K562 (cell line): ENCODE measurements around the gene TPMT. TPM values are rescaled to one million over a fixed set of nuclear protein-coding genes. Genes with fewer than 3 reads are reported as not detected.
A peak's percentile ranks its signal among the peaks of the same experiment; 100 is the strongest.

Experiments
- ATF7 ChIP-seq: fragments of 450-650 bp; IDR thresholded peaks from 2 replicates; pipeline ENCODE4 v1.7.1; 2014; ENCODE audit warnings: mild to moderate bottlenecking, moderate library complexity
- EP300 ChIP-seq: IDR thresholded peaks from 2 replicates; pipeline ENCODE4 v1.6.1; 2012; ENCODE audit warnings: low read length, improper control_type of control experiment
- ETV1 ChIP-seq: fragments of 450-650 bp; conservative IDR thresholded peaks from 2 replicates; pipeline ENCODE4 v1.6.1; 2016; ENCODE audit warnings: missing genetic modification characterization, control low read depth, low read depth, missing compliant biosample characterization
- ETV6 ChIP-seq, 3 experiments: fragments of 150-350 bp in 1 of 3; sonication (generic) in 1 of 3; formaldehyde crosslinking in 1 of 3; IDR thresholded peaks; 2 replicates each; pipeline versions ENCODE4 v1.6.1 to v1.8.0; 2014 to 2022; ENCODE audit warnings: borderline replicate concordance in 2 of 3, low read depth in 2 of 3, antibody characterized with exemption in 1 of 3, low read length in 1 of 3, mild to moderate bottlenecking in 1 of 3, missing genetic modification reagents in 1 of 3
- LARP7 ChIP-seq: fragments of 450-650 bp; IDR thresholded peaks from 2 replicates; pipeline ENCODE4 v1.6.1; 2016
- MEIS2 ChIP-seq: fragments of 450-650 bp; IDR thresholded peaks from 2 replicates; pipeline ENCODE4 v1.6.1; 2014; ENCODE audit warnings: mild to moderate bottlenecking; ENCODE audit not compliant: partially characterized antibody
- MXI1 ChIP-seq: IDR thresholded peaks from 2 replicates; pipeline ENCODE4 v1.6.1; 2011; ENCODE audit warnings: low read depth, mild to moderate bottlenecking, improper control_type of control experiment, low read length
- NEUROD1 ChIP-seq: fragments of 150-350 bp; IDR thresholded peaks from 2 replicates; pipeline ENCODE4 v1.6.1; 2014; ENCODE audit warnings: borderline replicate concordance, low read length, low read depth; ENCODE audit not compliant: partially characterized antibody
- NFATC3 ChIP-seq: fragments of 450-650 bp; IDR thresholded peaks from 2 replicates; pipeline ENCODE4 v1.6.1; 2017; ENCODE audit warnings: mild to moderate bottlenecking
- RCOR1 ChIP-seq, 2 experiments: IDR thresholded peaks; 2 replicates each; pipeline ENCODE4 v1.6.1; 2012; ENCODE audit warnings: low read depth in 2 of 2, low read length in 2 of 2, borderline replicate concordance in 1 of 2, improper control_type of control experiment in 1 of 2
- STAG1 ChIP-seq: sonication (generic); formaldehyde crosslinking; IDR thresholded peaks from 2 replicates; pipeline ENCODE4 v1.5.0; 2020; ENCODE audit warnings: missing genetic modification reagents, borderline replicate concordance
- polyA plus RNA-seq, 8 experiments: library from polyadenylated mRNA; depleted of rRNA in 4 of 8; stranded (reverse) in 5 of 8; unstranded in 3 of 8; fragments of >200 nt; fragmentation: Nextera tagmentation in 2 of 8; fragmentation: Illumina TruSeq in 1 of 8; extraction: Ambion mirVana in 2 of 8; extraction: Trizol in 1 of 8; gene quantifications; 2 replicates each; pipeline versions ENCODE4 v1.2.1 to v1.2.3, GENCODE V29; 2011 to 2014; ENCODE audit warnings: inconsistent platforms in 1 of 8, missing spikeins in 1 of 8
- total RNA-seq, 7 experiments: library from RNA; depleted of rRNA in 6 of 7; stranded (reverse); fragments of >200 nt in 6 of 7; fragmentation: Illumina TruSeq in 2 of 7; extraction: Trizol in 2 of 7; gene quantifications; 2 replicates each; pipeline versions ENCODE4 v1.2.1 to v1.2.3, GENCODE V29; 2011 to 2021; ENCODE audit warnings: low replicate concordance in 1 of 7
- TF ChIP-seq, protein P1 (sequence below), 2 experiments: fragments of 450-650 bp; formaldehyde crosslinking in 1 of 2; IDR thresholded peaks; 2 replicates each; pipeline versions ENCODE4 v1.4.0 to v1.6.1; 2014 to 2020; ENCODE audit warnings: mild to moderate bottlenecking in 2 of 2, borderline replicate concordance in 1 of 2, low read depth in 1 of 2
- TF ChIP-seq, protein P2 (sequence below), 2 experiments: fragments of 450-650 bp; conservative IDR thresholded peaks; 2 replicates each; pipeline ENCODE4 v1.6.1; 2017; ENCODE audit warnings: mild to moderate bottlenecking in 2 of 2, moderate library complexity in 2 of 2
- TF ChIP-seq, protein P3 (sequence below), 2 experiments: IDR thresholded peaks; 2 replicates each; pipeline ENCODE4 v1.6.1; 2012; ENCODE audit warnings: improper control_type of control experiment in 2 of 2, low read depth in 2 of 2, low read length in 2 of 2, borderline replicate concordance in 1 of 2

TPMT gene
- total and polyA plus RNA-seq, 9 of the 15 experiments (the other 6 are each of a cell fraction or from before 2014, with no cell fraction given), result 24.2 to 67.4 (median 46.5) TPM

DNA sequence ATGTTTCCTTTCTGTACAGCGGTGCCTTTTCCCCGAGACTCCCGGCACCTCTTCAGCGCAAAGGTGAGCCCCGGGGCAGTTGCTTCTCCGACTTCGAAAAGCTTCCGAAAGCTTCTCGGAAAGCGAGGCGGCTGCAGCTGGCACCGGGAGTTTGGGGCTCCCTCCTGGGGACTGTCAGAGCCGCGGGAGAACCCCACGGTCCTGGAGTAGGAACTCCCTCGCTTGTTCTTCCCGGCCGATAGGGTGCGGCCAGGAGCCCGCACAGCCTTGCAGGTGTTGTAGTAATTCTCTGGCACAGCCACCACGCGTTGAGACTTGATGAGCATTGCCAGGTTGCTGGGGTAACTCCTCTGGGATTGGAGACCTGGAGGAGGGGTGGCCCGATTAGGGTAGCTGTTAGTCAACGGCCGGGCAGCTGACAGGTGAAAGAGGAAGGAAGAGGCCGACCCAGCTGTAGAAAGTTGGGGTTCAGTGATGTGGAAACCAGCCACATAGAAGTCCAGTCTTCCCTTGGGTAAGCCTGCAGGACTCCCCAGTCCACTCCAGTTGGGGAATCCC lies 1.1 kb upstream of the TPMT start (continued):
- TF ChIP-seq, protein P1, sequence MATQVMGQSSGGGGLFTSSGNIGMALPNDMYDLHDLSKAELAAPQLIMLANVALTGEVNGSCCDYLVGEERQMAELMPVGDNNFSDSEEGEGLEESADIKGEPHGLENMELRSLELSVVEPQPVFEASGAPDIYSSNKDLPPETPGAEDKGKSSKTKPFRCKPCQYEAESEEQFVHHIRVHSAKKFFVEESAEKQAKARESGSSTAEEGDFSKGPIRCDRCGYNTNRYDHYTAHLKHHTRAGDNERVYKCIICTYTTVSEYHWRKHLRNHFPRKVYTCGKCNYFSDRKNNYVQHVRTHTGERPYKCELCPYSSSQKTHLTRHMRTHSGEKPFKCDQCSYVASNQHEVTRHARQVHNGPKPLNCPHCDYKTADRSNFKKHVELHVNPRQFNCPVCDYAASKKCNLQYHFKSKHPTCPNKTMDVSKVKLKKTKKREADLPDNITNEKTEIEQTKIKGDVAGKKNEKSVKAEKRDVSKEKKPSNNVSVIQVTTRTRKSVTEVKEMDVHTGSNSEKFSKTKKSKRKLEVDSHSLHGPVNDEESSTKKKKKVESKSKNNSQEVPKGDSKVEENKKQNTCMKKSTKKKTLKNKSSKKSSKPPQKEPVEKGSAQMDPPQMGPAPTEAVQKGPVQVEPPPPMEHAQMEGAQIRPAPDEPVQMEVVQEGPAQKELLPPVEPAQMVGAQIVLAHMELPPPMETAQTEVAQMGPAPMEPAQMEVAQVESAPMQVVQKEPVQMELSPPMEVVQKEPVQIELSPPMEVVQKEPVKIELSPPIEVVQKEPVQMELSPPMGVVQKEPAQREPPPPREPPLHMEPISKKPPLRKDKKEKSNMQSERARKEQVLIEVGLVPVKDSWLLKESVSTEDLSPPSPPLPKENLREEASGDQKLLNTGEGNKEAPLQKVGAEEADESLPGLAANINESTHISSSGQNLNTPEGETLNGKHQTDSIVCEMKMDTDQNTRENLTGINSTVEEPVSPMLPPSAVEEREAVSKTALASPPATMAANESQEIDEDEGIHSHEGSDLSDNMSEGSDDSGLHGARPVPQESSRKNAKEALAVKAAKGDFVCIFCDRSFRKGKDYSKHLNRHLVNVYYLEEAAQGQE (IDR thresholded peaks at IDR 0.05; ENCODE audit: borderline replicate concordance), result peak; percentile 16; the same call in 1 of the 2 replicates
- TF ChIP-seq, protein P1 (CRISPR knock-in tag; IDR thresholded peaks at IDR 0.05; ENCODE audit: low read depth), result no peak
- TF ChIP-seq NFATC3 (no peak), LARP7 (no peak), ETV6 (IDR thresholded peaks at IDR 0.05; ENCODE audit: borderline replicate concordance in 1 of 2, low read depth in 2 of 2, low read length in 1 of 2) (0 out of 4 replicates have a peak, but pooled peaks of 1 of the 2 experiments have one; percentile 25), ETV6 (CRISPR knock-in tag; IDR thresholded peaks at IDR 0.05; ENCODE audit: borderline replicate concordance) (no peak), RCOR1 (IDR thresholded peaks at IDR 0.05; ENCODE audit: borderline replicate concordance in 1 of 2, low read depth in 2 of 2, low read length in 2 of 2) (0 out of 4 replicates have a peak, but pooled peaks of 1 of the 2 experiments have one; percentile 57), ATF7 (0 out of 2 replicates have a peak, but pooled peaks have one; percentile 4), NEUROD1 (peak; percentile 19), MEIS2 (peak; percentile 23), STAG1 (CRISPR knock-in tag) (no peak), MXI1 (0 out of 2 replicates have a peak, but pooled peaks have one; percentile 31), ETV1 (tag) (0 out of 2 replicates have a peak, but pooled peaks have one; percentile 21), EP300 (0 out of 2 replicates have a peak, but pooled peaks have one; percentile 1)
- TF ChIP-seq, protein P2, sequence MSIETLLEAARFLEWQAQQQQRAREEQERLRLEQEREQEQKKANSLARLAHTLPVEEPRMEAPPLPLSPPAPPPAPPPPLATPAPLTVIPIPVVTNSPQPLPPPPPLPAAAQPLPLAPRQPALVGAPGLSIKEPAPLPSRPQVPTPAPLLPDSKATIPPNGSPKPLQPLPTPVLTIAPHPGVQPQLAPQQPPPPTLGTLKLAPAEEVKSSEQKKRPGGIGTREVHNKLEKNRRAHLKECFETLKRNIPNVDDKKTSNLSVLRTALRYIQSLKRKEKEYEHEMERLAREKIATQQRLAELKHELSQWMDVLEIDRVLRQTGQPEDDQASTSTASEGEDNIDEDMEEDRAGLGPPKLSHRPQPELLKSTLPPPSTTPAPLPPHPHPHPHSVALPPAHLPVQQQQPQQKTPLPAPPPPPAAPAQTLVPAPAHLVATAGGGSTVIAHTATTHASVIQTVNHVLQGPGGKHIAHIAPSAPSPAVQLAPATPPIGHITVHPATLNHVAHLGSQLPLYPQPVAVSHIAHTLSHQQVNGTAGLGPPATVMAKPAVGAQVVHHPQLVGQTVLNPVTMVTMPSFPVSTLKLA (conservative IDR thresholded peaks at IDR 0.05), result peak; percentile 21 to 45; a peak in 2 of 4 replicates
- TF ChIP-seq, protein P3, sequence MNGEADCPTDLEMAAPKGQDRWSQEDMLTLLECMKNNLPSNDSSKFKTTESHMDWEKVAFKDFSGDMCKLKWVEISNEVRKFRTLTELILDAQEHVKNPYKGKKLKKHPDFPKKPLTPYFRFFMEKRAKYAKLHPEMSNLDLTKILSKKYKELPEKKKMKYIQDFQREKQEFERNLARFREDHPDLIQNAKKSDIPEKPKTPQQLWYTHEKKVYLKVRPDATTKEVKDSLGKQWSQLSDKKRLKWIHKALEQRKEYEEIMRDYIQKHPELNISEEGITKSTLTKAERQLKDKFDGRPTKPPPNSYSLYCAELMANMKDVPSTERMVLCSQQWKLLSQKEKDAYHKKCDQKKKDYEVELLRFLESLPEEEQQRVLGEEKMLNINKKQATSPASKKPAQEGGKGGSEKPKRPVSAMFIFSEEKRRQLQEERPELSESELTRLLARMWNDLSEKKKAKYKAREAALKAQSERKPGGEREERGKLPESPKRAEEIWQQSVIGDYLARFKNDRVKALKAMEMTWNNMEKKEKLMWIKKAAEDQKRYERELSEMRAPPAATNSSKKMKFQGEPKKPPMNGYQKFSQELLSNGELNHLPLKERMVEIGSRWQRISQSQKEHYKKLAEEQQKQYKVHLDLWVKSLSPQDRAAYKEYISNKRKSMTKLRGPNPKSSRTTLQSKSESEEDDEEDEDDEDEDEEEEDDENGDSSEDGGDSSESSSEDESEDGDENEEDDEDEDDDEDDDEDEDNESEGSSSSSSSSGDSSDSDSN (IDR thresholded peaks at IDR 0.05; ENCODE audit: borderline replicate concordance in 1 of 2, low read depth in 2 of 2, low read length in 2 of 2), result 0 out of 4 replicates have a peak, but pooled peaks have one; percentile 68 to 74
